ENCODE results near the gene ADARB2. TPM values are rescaled to one million over a fixed set of nuclear protein-coding genes. Genes with fewer than 3 reads are reported as not detected.

Gene ADARB2
- total RNA-seq, 4 donors from 2014 or later = 0.13 to 6.1 (median 0.57) TPM

GRCh38 chr10:1552406-1552805 lies 184.9 kb downstream of the ADARB2 start:
- ATAC-seq (ENCODE audit: low FRiP score) (no peak), DNase-seq (ENCODE audit: low spot score) (no peak)
- TF ChIP-seq CTCF (IDR thresholded peaks at IDR 0.05) = no peak

GRCh38 chr10:1551636-1552338 lies 185.5 kb downstream of the ADARB2 start:
- DNase-seq (ENCODE audit: low spot score) = no peak
- no peak for TF ChIP-seq CTCF (IDR thresholded peaks at IDR 0.05)

GRCh38 chr10:1550616-1551015 lies 186.7 kb downstream of the ADARB2 start:
- no peak for ATAC-seq (ENCODE audit: low FRiP score)
- no peak for TF ChIP-seq CTCF (IDR thresholded peaks at IDR 0.05)
- no peak for DNase-seq (ENCODE audit: low spot score)

More at GRCh38 chr10:1551636-1552338, 185.5 kb downstream of the ADARB2 start:
- no peak for ATAC-seq (ENCODE audit: low FRiP score)

- ATAC-seq (ENCODE audit: low FRiP score) (no peak), DNase-seq (ENCODE audit: low spot score) (no peak)
- TF ChIP-seq CTCF (IDR thresholded peaks at IDR 0.05) = no peak
Measured at GRCh38 chr10:1550291-1550595, 187.1 kb downstream of the ADARB2 start.

GRCh38 chr10:1549591-1550290 lies 187.6 kb downstream of the ADARB2 start:
- no peak for ATAC-seq (ENCODE audit: low FRiP score)

GRCh38 chr10:1548596-1548995 lies 188.7 kb downstream of the ADARB2 start:
- ATAC-seq (ENCODE audit: low FRiP score) = no peak
- no peak for TF ChIP-seq CTCF (IDR thresholded peaks at IDR 0.05)
- no peak for DNase-seq (ENCODE audit: low spot score)

More at GRCh38 chr10:1549591-1550290, 187.6 kb downstream of the ADARB2 start:
- DNase-seq (ENCODE audit: low spot score) = no peak
- no peak for TF ChIP-seq CTCF (IDR thresholded peaks at IDR 0.05)

- ATAC-seq (ENCODE audit: low FRiP score) (no peak), DNase-seq (ENCODE audit: low spot score) (no peak)
- TF ChIP-seq CTCF (IDR thresholded peaks at IDR 0.05) = no peak
Measured at GRCh38 chr10:1548146-1548545, 189.2 kb downstream of the ADARB2 start.
